Heart left ventricle (tissue), 16 donors: ENCODE measurements around the gene OR6M1. TPM values are rescaled to one million over a fixed set of nuclear protein-coding genes. Genes with fewer than 3 reads are reported as not detected.

Source experiments
- ATAC-seq, 4 donors: fragments of 200-7000 bp; cut with Tn5 transposase; one replicate each; pipeline ENCODE4 v1.9.1; 2020 to 2022; ENCODE audit warnings: moderate library complexity in 4 of 4, mild to moderate bottlenecking in 3 of 4, moderate number of reproducible peaks in 1 of 4
- DNase-seq, 5 donors: peaks; one replicate each; pipeline ENCODE4 v3.0.0-alpha.2; 2020
- H3K27ac ChIP-seq, 12 donors: fragments of 200-600 bp; sonication (generic) in 4 of 12; one replicate each; pipeline versions ENCODE4 v1.5.0 to v1.8.0; 2016 to 2022; ENCODE audit warnings: mild to moderate bottlenecking in 2 of 12
- H3K27me3 ChIP-seq, 9 donors: fragments of 200-600 bp; sonication (generic) in 2 of 9; one replicate each; pipeline versions ENCODE4 v1.5.1 to v1.8.0; 2016 to 2022; ENCODE audit warnings: mild to moderate bottlenecking in 3 of 9
- H3K36me3 ChIP-seq, 9 donors: fragments of 200-600 bp; sonication (generic) in 2 of 9; one replicate each; pipeline versions ENCODE4 v1.5.0 to v1.8.0; 2018 to 2022; ENCODE audit warnings: mild to moderate bottlenecking in 2 of 9
- H3K4me1 ChIP-seq, 12 donors: fragments of 200-600 bp; sonication (generic) in 4 of 12; one replicate each; pipeline versions ENCODE4 v1.5.0 to v1.8.0; 2016 to 2022; ENCODE audit warnings: mild to moderate bottlenecking in 3 of 12
- H3K4me3 ChIP-seq, 12 donors: fragments of 200-600 bp; sonication (generic) in 4 of 12; one replicate each; pipeline versions ENCODE4 v1.5.0 to v1.8.0; 2017 to 2022; ENCODE audit warnings: mild to moderate bottlenecking in 9 of 12, moderate library complexity in 4 of 12
- H3K9me3 ChIP-seq, 12 donors: fragments of 200-600 bp; sonication (generic) in 4 of 12; one replicate each; pipeline versions ENCODE4 v1.5.0 to v1.8.0; 2016 to 2022; ENCODE audit warnings: mild to moderate bottlenecking in 1 of 12
- CTCF ChIP-seq, 12 donors: fragments of 200-600 bp; sonication (generic) in 4 of 12; IDR thresholded peaks; one replicate each; pipeline versions ENCODE4 v1.5.0 to v1.8.0; 2018 to 2022; ENCODE audit warnings: antibody characterized with exemption in 12 of 12, mild to moderate bottlenecking in 5 of 12
- POLR2A ChIP-seq, 2 donors: fragments of 450-650 bp; IDR thresholded peaks; one replicate each; pipeline ENCODE4 v1.6.1; 2017; ENCODE audit warnings: antibody characterized with exemption in 2 of 2, mild to moderate bottlenecking in 2 of 2, moderate library complexity in 2 of 2
- WGBS, 4 donors: extraction: QIAGEN DNeasy Blood & Tissue Kit in 2 of 4; methylation state at CpG; one replicate each; pipeline versions ENCODE4 v1.1.5 to v1.1.7; 2013 to 2018; 5-methylcytosine and 5-hydroxymethylcytosine counted together
- intact Hi-C, 10 donors: fragments of 100-400 bp; cut with DNase I; formaldehyde crosslinking; loops; one replicate each; pipeline versions ENCODE4 v1.11.1 to v1.14.2; 2022
- polyA plus RNA-seq, 2 donors: library from polyadenylated mRNA; stranded (reverse); fragments of 200-250 nt; gene quantifications; one replicate each; pipeline ENCODE4 v1.2.3, GENCODE V29; 2013
- total RNA-seq, 9 donors: library from RNA; depleted of rRNA in 2 of 9; stranded (reverse); fragments of >200 nt in 2 of 9; fragmentation: NEBNext Ultra II Directional in 3 of 9; extraction: Animal tissue kit (Norgen Biotek cat#: 25700) in 3 of 9; gene quantifications; one replicate each; pipeline versions ENCODE4 v1.1.0 to v1.2.4, GENCODE V29; 2016 to 2023
- donor health status: ischemic (EF 13 %, LVEDD 7.1; RV severe dilation, severe dysfunction).
- donor health status: healthy with polysubstance abuse.
- donor health status: DM: no; HTN: yes; CAD: no.
- donor health status: DM: no; HTN: no; CAD: no.
- donor health status: ischemic (EF 25% LVEDD 6.9; RV normal size, moderate dysfunction).
- donor health status: ischemic (EF 25% LVEDD 5.7; RV mildly dilated, moderate dysfunction).
- donor health status: healthy.
- donor health status: DM: yes; HTN: yes; CAD: no.
- donor health status: ischemic (EF 35%, LVEDD 5.7; RV mildly dilated, moderate dysfunction).
- donor health status: nonischemic (EF 11% LVEDD 7.7; RV severe dilation, severe dysfunction).
- donor health status: DM: yes; HTN: yes; CAD: no.
- donor health status: PGD.
- donor health status: ischemic (EF 29% LVEDD 5.4; RV normal size, mild dysfunction).
- donor health status: nonischemic (EF 23%, LVEDD 6.1; RV moderate dilation, normal function).

Gene OR6M1
- total and polyA plus RNA-seq, 11 donors = not detected

GRCh38 chr11:123770712-123771111 is 35.4 kb downstream of the OR6M1 start:
- DNase-seq = no peak
- no peaks in the 10 kb centered on the region for H3K9me3 ChIP-seq
- no peaks in the 10 kb centered on the region for H3K4me1 ChIP-seq
- no peak for ATAC-seq
- no peak for TF ChIP-seq POLR2A (IDR thresholded peaks at IDR 0.05)
- TF ChIP-seq CTCF (IDR thresholded peaks at IDR 0.05) = no peak
- H3K27ac ChIP-seq = no peak overlapping the region
- no peaks in the 10 kb centered on the region for H3K36me3 ChIP-seq
- intact Hi-C loops = no loop called here
- H3K4me3 ChIP-seq = no peak overlapping the region
- no peaks in the 10 kb centered on the region for H3K27me3 ChIP-seq

DNA sequence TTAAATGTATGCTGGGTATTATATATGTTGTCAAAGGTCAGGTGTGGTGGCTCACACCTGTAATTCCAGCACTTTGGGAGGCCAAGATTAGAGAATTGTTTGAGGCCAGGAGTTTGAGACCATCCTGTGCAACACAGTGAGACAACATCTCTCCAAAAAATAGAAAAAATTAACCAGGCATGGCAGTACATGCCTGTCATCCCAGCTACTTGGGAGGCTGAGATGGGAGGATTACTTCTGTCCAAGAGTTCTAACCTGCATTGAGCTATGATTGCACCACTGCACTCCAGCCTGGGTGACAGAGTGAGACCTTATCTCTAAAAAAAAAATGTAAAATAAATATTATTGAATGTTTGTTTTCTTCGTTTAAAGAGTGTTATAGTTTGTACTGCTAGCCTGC is 40.5 kb downstream of the OR6M1 start:
- H3K4me3 ChIP-seq = no peak overlapping the region
- no peak overlapping the region for H3K27ac ChIP-seq
- H3K4me1 ChIP-seq = no peaks in the 10 kb centered on the region
- 33 to 53% (median 43%) methylated on average over 1 of the region's 1 CpG for WGBS, 4 donors
- DNase-seq = no peak
- peaks cover 0 to 3% (median 0%) of the 10 kb centered on the region in 9 donors for H3K27me3 ChIP-seq
- peaks cover 0 to 21% (median 8%) of the 10 kb centered on the region in 12 donors for H3K9me3 ChIP-seq
- intact Hi-C loops = no loop called here
- H3K36me3 ChIP-seq = no peaks in the 10 kb centered on the region
- ATAC-seq = no peak
- TF ChIP-seq CTCF (IDR thresholded peaks at IDR 0.05) (no peak), POLR2A (IDR thresholded peaks at IDR 0.05) (no peak)

- no peaks in the 10 kb centered on the region for H3K4me1 ChIP-seq
- peaks cover 0 to 21% (median 8%) of the 10 kb centered on the region in 12 donors for H3K9me3 ChIP-seq
- intact Hi-C loops = no loop called here
- no peak overlapping the region for H3K4me3 ChIP-seq
- TF ChIP-seq CTCF (IDR thresholded peaks at IDR 0.05) = no peak
- TF ChIP-seq POLR2A (IDR thresholded peaks at IDR 0.05) = no peak
- ATAC-seq (no peak), DNase-seq (no peak)
- H3K27me3 ChIP-seq = peaks cover 0 to 9% (median 0%) of the 10 kb centered on the region in 9 donors
- H3K27ac ChIP-seq = no peak overlapping the region
- no peaks in the 10 kb centered on the region for H3K36me3 ChIP-seq
These were observed 43.7 kb downstream of the OR6M1 start for GRCh38 chr11:123762422-123762821.

DNA sequence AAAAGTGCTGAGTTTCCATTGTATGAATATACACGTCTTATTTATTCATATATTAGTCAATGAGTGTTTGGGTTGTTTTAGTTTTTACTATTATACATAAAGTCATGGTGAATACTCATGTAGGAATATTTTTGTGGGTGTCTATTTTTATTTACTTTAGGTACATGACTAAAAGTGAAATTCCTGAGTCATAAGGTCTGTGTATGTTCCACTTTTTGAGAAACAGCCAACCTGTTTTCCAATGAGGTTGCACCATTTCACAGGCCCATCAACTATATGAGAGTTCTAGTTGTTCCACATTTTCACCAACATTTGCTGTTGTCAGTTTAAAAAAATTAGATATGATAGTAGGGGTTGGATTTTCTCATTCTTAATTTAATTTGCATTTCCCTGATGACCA is 45.3 kb downstream of the OR6M1 start:
- intact Hi-C loops = no loop called here
- no peak overlapping the region for H3K4me3 ChIP-seq
- TF ChIP-seq CTCF (IDR thresholded peaks at IDR 0.05) = no peak
- no peak for TF ChIP-seq POLR2A (IDR thresholded peaks at IDR 0.05)
- H3K36me3 ChIP-seq = no peaks in the 10 kb centered on the region
- 73 to 86% (median 85%) methylated on average over 1 of the region's 1 CpG for WGBS, 4 donors
- H3K27me3 ChIP-seq = peaks cover 0 to 9% (median 0%) of the 10 kb centered on the region in 9 donors
- no peaks in the 10 kb centered on the region for H3K4me1 ChIP-seq
- no peak overlapping the region for H3K27ac ChIP-seq
- H3K9me3 ChIP-seq = peaks cover 0 to 21% (median 8%) of the 10 kb centered on the region in 12 donors
- ATAC-seq (no peak), DNase-seq (no peak)
